ENCODE measurements around the gene C11orf98. TPM values are rescaled to one million over a fixed set of nuclear protein-coding genes. Genes with fewer than 3 reads are reported as not detected.

The C11orf98 gene
- total RNA-seq, 6 donors from 2014 or later, result 16.8 to 42.0 (median 30.6) TPM

DNA sequence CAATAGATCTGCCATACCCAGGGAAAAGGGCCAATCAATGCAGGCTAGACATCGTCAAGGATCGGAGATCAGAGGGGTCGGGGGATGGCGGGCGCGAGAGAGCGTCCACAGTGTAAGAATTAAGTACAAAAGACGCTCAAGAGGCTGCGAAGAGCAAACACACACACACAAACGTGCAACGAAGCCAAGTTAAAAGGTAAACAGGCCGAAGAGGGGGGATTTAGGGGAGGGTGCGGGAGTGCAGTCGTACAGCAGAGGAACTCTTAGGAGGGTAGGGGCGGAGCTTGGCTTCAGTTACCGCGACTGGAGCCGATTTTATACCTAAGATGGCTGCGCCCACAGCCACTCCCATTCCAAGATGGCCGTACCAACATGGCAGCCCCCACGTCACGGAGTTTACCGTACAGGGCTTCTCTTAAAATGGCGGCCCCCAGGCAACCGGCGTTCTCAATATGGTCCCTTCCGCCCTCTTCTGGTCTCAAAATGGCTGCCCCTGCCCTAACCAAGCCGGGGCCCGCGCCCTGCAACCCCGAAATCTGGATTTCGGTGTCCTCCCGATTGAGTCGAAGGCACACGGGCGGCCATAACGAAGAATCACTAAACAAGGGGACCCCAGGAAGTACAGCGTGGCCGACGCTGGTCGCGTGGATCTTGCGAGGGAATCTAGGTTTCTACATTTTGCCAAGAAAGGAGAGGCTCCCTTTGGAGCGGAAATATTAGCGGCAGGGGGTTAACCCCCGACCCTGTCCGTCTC, 44.4 kb upstream of the C11orf98 start:
- no peaks in the 10 kb centered on the region for H3K9me3 ChIP-seq
- DNase-seq (peak; percentile 90 to 99), ATAC-seq (ENCODE audit: low FRiP score in 2 of 2) (peak; percentile 94)
- H3K4me3 ChIP-seq, result peak overlapping the region; percentile 49 to 66 (median 54)
- peaks cover 37 to 61% (median 47%) of the 10 kb centered on the region in 4 donors for H3K4me1 ChIP-seq
- TF ChIP-seq EP300 (IDR thresholded peaks at IDR 0.05) (peak in 1 of 4 donors; percentile 29), POLR2A (IDR thresholded peaks at IDR 0.05) (peak in 3 of 4 donors; percentile 51 to 84 (median 77)), POLR2AphosphoS5 (IDR thresholded peaks at IDR 0.05) (peak; percentile 73 to 87)
- TF ChIP-seq, protein P1, sequence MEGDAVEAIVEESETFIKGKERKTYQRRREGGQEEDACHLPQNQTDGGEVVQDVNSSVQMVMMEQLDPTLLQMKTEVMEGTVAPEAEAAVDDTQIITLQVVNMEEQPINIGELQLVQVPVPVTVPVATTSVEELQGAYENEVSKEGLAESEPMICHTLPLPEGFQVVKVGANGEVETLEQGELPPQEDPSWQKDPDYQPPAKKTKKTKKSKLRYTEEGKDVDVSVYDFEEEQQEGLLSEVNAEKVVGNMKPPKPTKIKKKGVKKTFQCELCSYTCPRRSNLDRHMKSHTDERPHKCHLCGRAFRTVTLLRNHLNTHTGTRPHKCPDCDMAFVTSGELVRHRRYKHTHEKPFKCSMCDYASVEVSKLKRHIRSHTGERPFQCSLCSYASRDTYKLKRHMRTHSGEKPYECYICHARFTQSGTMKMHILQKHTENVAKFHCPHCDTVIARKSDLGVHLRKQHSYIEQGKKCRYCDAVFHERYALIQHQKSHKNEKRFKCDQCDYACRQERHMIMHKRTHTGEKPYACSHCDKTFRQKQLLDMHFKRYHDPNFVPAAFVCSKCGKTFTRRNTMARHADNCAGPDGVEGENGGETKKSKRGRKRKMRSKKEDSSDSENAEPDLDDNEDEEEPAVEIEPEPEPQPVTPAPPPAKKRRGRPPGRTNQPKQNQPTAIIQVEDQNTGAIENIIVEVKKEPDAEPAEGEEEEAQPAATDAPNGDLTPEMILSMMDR (IDR thresholded peaks at IDR 0.05), result peak in 2 of 6 experiments; percentile 15 to 31
- H3K36me3 ChIP-seq, result peaks cover 5 to 39% (median 32%) of the 10 kb centered on the region in 4 donors
- no peaks in the 10 kb centered on the region for H3K27me3 ChIP-seq
- WGBS, 2 donors, result 1% methylated on average over 44 to 47 of the region's 47 CpGs
- peak overlapping the region; percentile 93 to 98 (median 95) for H3K27ac ChIP-seq

GRCh38 chr11:62708793-62709192, 43.8 kb upstream of the C11orf98 start:
- no peaks in the 10 kb centered on the region for H3K9me3 ChIP-seq
- peak overlapping the region; percentile 93 to 98 (median 95) for H3K27ac ChIP-seq
- H3K4me1 ChIP-seq, result peaks cover 37 to 55% (median 42%) of the 10 kb centered on the region in 4 donors
- no peaks in the 10 kb centered on the region for H3K27me3 ChIP-seq
- peaks cover 4 to 33% (median 25%) of the 10 kb centered on the region in 4 donors for H3K36me3 ChIP-seq
- DNase-seq, result peak in 1 of 2 donors; percentile 43
- TF ChIP-seq EP300 (IDR thresholded peaks at IDR 0.05), result no peak
- TF ChIP-seq, protein P1 (IDR thresholded peaks at IDR 0.05), result no peak
- no peak for TF ChIP-seq POLR2AphosphoS5 (IDR thresholded peaks at IDR 0.05)
- no peak for TF ChIP-seq POLR2A (IDR thresholded peaks at IDR 0.05)
- no peak for ATAC-seq (ENCODE audit: low FRiP score in 2 of 2)
- WGBS, 2 donors, result 3% methylated on average over 7 of the region's 7 CpGs
- peak overlapping the region; percentile 49 to 66 (median 54) for H3K4me3 ChIP-seq

GRCh38 chr11:62708392-62708791, 43.4 kb upstream of the C11orf98 start:
- no peaks in the 10 kb centered on the region for H3K27me3 ChIP-seq
- peak overlapping the region; percentile 93 to 98 (median 95) for H3K27ac ChIP-seq
- no peak for ATAC-seq (ENCODE audit: low FRiP score in 2 of 2)
- 73 to 74% methylated on average over 5 of the region's 5 CpGs for WGBS, 2 donors
- peaks cover 36 to 51% (median 40%) of the 10 kb centered on the region in 4 donors for H3K4me1 ChIP-seq
- TF ChIP-seq, protein P1 (IDR thresholded peaks at IDR 0.05), result no peak
- TF ChIP-seq POLR2A (IDR thresholded peaks at IDR 0.05), result no peak
- no peak for TF ChIP-seq POLR2AphosphoS5 (IDR thresholded peaks at IDR 0.05)
- DNase-seq, result no peak
- H3K4me3 ChIP-seq, result peak overlapping the region in 3 of 4 donors; percentile 54 to 66 (median 55)
- H3K9me3 ChIP-seq, result no peaks in the 10 kb centered on the region
- H3K36me3 ChIP-seq, result peaks cover 4 to 29% (median 22%) of the 10 kb centered on the region in 4 donors

DNA sequence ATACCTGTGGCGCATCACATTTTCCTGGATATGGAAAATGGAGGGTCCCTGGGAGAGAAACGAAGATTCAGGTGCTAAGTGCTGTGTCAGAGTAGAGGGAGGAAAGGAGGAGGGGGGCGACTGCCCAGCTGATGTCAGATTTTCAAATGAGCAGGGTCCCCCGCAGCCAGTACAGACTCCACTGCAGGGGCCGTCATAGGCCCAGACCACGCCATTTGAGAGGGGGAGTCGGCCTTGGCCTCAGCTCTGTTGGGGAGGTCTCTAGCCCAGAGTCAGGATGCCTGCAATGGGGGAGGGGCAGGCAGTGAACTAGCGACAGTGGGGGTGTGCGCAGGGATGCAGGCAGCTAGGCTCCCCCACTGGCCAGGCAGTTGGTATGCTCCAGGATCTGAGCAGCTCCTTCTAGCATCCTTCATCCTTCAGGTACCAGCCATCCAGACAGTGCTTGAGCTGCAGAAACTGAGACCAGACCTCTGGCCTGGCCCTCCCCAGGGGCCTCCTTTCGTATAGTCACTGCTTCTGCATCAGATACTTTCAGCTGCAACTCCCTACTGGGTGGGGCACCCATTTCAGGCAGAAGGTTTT, 42.4 kb upstream of the C11orf98 start, which contains the start of the genes BSCL2 and GNG3:
BSCL2 (minus strand) TSS at position 148 of the 585 bp plus-strand sequence. CDS start 229 bp downstream, outside the sequence.
GNG3 (plus strand) TSS at position 400 of the 585 bp plus-strand sequence. CDS start 620 bp downstream, outside the sequence.
- WGBS, 2 donors, result 92 to 96% methylated on average over 6 to 9 of the region's 10 CpGs
- DNase-seq (no peak), ATAC-seq (ENCODE audit: low FRiP score in 2 of 2) (no peak)
- Histone ChIP-seq H3K27me3 (no peaks in the 10 kb centered on the region), H3K36me3 (peaks cover 4 to 21% (median 17%) of the 10 kb centered on the region in 4 donors), H3K4me3 (peak within 1 kb of the TSS; percentile 49 to 85 (median 73)), H3K9me3 (no peaks in the 10 kb centered on the region), H3K4me1 (peaks cover 31 to 43% (median 38%) of the 10 kb centered on the region in 4 donors), H3K27ac (peak within 1 kb of the TSS; percentile 62 to 98 (median 94))
- TF ChIP-seq POLR2AphosphoS5 (IDR thresholded peaks at IDR 0.05), result no peak
- no peak for TF ChIP-seq POLR2A (IDR thresholded peaks at IDR 0.05)
- TF ChIP-seq, protein P1 (IDR thresholded peaks at IDR 0.05), result no peak
- no peak for TF ChIP-seq EP300 (IDR thresholded peaks at IDR 0.05)
